ENCODE data around the gene CCNG2.

DNA sequence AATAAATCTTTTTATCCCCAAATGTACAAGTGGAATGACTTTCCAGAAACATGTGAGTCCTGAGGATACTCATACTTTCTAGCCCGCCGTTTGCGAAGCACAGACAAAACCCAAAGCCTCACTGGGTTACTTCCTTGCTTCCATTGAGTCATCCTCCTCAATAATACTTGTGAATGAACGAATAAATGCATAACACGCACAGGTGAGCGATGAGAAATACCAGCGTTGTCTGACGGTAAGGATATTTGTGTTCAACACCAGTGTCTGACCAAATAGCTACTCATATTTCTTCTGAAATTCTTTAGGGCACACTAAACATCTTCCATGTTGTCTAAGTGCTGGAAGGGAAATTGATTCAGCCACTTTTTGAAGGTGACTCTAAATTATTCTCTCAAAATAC lies 36.0 kb downstream of the CCNG2 start:
- TF ChIP-seq, protein P1, sequence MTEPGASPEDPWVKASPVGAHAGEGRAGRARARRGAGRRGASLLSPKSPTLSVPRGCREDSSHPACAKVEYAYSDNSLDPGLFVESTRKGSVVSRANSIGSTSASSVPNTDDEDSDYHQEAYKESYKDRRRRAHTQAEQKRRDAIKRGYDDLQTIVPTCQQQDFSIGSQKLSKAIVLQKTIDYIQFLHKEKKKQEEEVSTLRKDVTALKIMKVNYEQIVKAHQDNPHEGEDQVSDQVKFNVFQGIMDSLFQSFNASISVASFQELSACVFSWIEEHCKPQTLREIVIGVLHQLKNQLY (CRISPR knock-in tag; conservative IDR thresholded peaks at IDR 0.05): no peak
- TF ChIP-seq TRIM24 (IDR thresholded peaks at IDR 0.05): no peak
- TF ChIP-seq, protein P2, sequence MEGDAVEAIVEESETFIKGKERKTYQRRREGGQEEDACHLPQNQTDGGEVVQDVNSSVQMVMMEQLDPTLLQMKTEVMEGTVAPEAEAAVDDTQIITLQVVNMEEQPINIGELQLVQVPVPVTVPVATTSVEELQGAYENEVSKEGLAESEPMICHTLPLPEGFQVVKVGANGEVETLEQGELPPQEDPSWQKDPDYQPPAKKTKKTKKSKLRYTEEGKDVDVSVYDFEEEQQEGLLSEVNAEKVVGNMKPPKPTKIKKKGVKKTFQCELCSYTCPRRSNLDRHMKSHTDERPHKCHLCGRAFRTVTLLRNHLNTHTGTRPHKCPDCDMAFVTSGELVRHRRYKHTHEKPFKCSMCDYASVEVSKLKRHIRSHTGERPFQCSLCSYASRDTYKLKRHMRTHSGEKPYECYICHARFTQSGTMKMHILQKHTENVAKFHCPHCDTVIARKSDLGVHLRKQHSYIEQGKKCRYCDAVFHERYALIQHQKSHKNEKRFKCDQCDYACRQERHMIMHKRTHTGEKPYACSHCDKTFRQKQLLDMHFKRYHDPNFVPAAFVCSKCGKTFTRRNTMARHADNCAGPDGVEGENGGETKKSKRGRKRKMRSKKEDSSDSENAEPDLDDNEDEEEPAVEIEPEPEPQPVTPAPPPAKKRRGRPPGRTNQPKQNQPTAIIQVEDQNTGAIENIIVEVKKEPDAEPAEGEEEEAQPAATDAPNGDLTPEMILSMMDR (IDR thresholded peaks at IDR 0.05 in 2 of 3, conservative IDR thresholded peaks at IDR 0.05 in 1 of 3; ENCODE audit: insufficient read depth in 2 of 3, low read depth in 1 of 3, low read length in 3 of 3): no peak
- TF ChIP-seq MXI1 (IDR thresholded peaks at IDR 0.05; ENCODE audit: low read depth, low read length): no peak
- TF ChIP-seq POLR2AphosphoS5 (IDR thresholded peaks at IDR 0.05; ENCODE audit: control insufficient read depth, insufficient read depth, low read depth, low read length): no peak
- TF ChIP-seq, protein P3, sequence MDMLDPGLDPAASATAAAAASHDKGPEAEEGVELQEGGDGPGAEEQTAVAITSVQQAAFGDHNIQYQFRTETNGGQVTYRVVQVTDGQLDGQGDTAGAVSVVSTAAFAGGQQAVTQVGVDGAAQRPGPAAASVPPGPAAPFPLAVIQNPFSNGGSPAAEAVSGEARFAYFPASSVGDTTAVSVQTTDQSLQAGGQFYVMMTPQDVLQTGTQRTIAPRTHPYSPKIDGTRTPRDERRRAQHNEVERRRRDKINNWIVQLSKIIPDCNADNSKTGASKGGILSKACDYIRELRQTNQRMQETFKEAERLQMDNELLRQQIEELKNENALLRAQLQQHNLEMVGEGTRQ (CRISPR knock-in tag; IDR thresholded peaks at IDR 0.05): no peak
- no peak for TF ChIP-seq PRPF4 (IDR thresholded peaks at IDR 0.05; ENCODE audit: insufficient read depth, low read depth, low read length, poor library complexity, severe bottlenecking)
- TF ChIP-seq DNMT1 (IDR thresholded peaks at IDR 0.05): no peak
